DOHH2 (cell line): ENCODE results near the gene RNF146.
"Not testable (repeated sequence)": the region's sequence is repeated elsewhere in the genome, so short reads cannot be mapped to it uniquely, and the experiment has no call there.

Experiments
- H3F3A ChIP-seq: fragments of 200-600 bp; sonication (generic), shearing (Covaris generic); 2 replicates; pipeline ENCODE4 v1.6.0; 2016; ENCODE audit warnings: antibody characterized with exemption, mild to moderate bottlenecking; ENCODE audit not compliant: control insufficient read depth, insufficient read depth
- H3K27ac ChIP-seq: fragments of 200-600 bp; sonication (generic); 2 replicates; pipeline ENCODE4 v1.5.1; 2014; ENCODE audit warnings: low read depth, mild to moderate bottlenecking, low read length, moderate library complexity
- H3K27me3 ChIP-seq: fragments of 200-600 bp; sonication (generic); 2 replicates; pipeline ENCODE4 v1.6.1; 2014; ENCODE audit warnings: mild to moderate bottlenecking, low read length, mixed read lengths; ENCODE audit not compliant: control insufficient read depth
- H3K36me3 ChIP-seq: fragments of 200-600 bp; sonication (generic); 2 replicates; pipeline ENCODE4 v1.6.1; 2014; ENCODE audit warnings: mild to moderate bottlenecking, low read length, moderate library complexity, mixed read lengths; ENCODE audit not compliant: control insufficient read depth
- H3K4me1 ChIP-seq: fragments of 200-600 bp; sonication (generic); 2 replicates; pipeline ENCODE4 v1.6.1; 2014; ENCODE audit warnings: mild to moderate bottlenecking, low read length, mixed read lengths; ENCODE audit not compliant: control insufficient read depth
- H3K4me2 ChIP-seq: fragments of 200-600 bp; sonication (generic); 2 replicates; pipeline ENCODE4 v1.6.0; 2014; ENCODE audit warnings: mild to moderate bottlenecking, low read length, moderate library complexity
- H3K4me3 ChIP-seq: fragments of 200-600 bp; sonication (generic); 2 replicates; pipeline ENCODE4 v1.5.1; 2014; ENCODE audit warnings: mild to moderate bottlenecking, low read length, mixed read lengths
- H3K79me2 ChIP-seq: fragments of 200-600 bp; sonication (generic); 2 replicates; pipeline ENCODE4 v1.6.1; 2014; ENCODE audit warnings: mild to moderate bottlenecking, low read length, mixed read lengths; ENCODE audit not compliant: control insufficient read depth
- H3K9me2 ChIP-seq: fragments of 200-600 bp; sonication (generic); replicated peaks from 2 replicates; pipeline ENCODE4 v1.6.1; 2014; ENCODE audit warnings: mild to moderate bottlenecking, low read length, mixed read lengths; ENCODE audit not compliant: control insufficient read depth
- H3K9me3 ChIP-seq: fragments of 200-600 bp; sonication (generic); 2 replicates; pipeline ENCODE4 v1.6.1; 2014; ENCODE audit warnings: antibody characterized with exemption, low read length, mixed read lengths; ENCODE audit not compliant: control insufficient read depth, insufficient read depth
- H4K20me1 ChIP-seq: fragments of 200-600 bp; sonication (generic); 2 replicates; pipeline ENCODE4 v1.6.0; 2014; ENCODE audit warnings: low read depth, mild to moderate bottlenecking, antibody characterized with exemption, low read length, moderate library complexity; ENCODE audit not compliant: control insufficient read depth, insufficient read depth
- EZH2phosphoT487 ChIP-seq: fragments of 200-600 bp; sonication (generic); IDR thresholded peaks from 2 replicates; pipeline ENCODE4 v1.6.1; 2017; ENCODE audit warnings: borderline replicate concordance, mild to moderate bottlenecking, antibody characterized with exemption, low read length, moderate library complexity, mixed read lengths
- TF ChIP-seq, protein P1 (sequence below): fragments of 200-600 bp; sonication (generic); IDR thresholded peaks from one replicate; pipeline ENCODE4 v1.5.1; 2014; ENCODE audit warnings: antibody characterized with exemption, mild to moderate bottlenecking, low read depth, low read length; ENCODE audit not compliant: poor library complexity, severe bottlenecking

RNF146 gene

DNA sequence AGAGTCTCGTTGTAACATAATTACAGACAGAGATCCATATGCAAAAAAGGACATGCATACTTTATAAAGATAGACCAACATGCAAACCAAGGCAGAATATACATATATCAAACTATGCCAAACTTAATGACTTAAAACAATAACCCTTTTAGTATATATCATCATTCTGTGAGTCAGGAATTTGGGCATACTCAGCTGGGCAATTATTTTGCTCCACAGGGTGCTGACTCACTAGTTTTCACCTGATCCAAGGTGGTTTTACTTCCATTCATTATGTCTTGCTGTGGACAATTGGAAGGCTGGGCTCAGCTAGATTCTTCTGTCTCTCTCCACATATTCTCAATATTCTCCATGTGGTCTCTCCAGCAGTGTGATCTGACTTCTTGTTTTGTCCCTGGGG lies 41.2 kb upstream of the RNF146 start:
- no peaks in the 10 kb centered on the region for H4K20me1 ChIP-seq
- no peaks in the 10 kb centered on the region for H3F3A ChIP-seq
- no peaks in the 10 kb centered on the region for H3K9me2 ChIP-seq
- no peaks in the 10 kb centered on the region for H3K9me3 ChIP-seq
- H3K27ac ChIP-seq = no peak overlapping the region
- no peak overlapping the region for H3K4me2 ChIP-seq
- TF ChIP-seq, protein P1, sequence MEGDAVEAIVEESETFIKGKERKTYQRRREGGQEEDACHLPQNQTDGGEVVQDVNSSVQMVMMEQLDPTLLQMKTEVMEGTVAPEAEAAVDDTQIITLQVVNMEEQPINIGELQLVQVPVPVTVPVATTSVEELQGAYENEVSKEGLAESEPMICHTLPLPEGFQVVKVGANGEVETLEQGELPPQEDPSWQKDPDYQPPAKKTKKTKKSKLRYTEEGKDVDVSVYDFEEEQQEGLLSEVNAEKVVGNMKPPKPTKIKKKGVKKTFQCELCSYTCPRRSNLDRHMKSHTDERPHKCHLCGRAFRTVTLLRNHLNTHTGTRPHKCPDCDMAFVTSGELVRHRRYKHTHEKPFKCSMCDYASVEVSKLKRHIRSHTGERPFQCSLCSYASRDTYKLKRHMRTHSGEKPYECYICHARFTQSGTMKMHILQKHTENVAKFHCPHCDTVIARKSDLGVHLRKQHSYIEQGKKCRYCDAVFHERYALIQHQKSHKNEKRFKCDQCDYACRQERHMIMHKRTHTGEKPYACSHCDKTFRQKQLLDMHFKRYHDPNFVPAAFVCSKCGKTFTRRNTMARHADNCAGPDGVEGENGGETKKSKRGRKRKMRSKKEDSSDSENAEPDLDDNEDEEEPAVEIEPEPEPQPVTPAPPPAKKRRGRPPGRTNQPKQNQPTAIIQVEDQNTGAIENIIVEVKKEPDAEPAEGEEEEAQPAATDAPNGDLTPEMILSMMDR = no peak
- no peak for TF ChIP-seq EZH2phosphoT487
- no peaks in the 10 kb centered on the region for H3K27me3 ChIP-seq
- H3K36me3 ChIP-seq = no peaks in the 10 kb centered on the region
- H3K4me1 ChIP-seq = no peaks in the 10 kb centered on the region
- H3K4me3 ChIP-seq = no peak overlapping the region
- H3K79me2 ChIP-seq = no peaks in the 10 kb centered on the region

DNA sequence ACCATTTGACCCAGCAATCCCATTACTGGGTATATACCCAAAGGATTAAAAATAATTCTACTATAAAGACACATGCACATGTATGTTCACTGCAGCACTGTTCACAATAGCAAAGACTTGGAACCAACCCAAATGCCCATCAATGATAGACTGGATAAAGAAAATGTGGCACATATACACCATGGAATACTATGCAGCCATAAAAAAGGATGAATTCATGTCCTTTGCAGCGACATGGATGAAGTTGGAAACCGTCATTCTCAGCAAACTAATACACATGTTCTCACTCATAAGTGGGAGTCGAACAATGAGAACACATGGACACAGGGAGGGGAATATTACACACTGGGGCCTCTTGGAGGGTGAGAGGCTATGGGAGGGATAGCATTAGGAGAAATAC lies 32.8 kb upstream of the RNF146 start:
- not testable (repeated sequence) for H3K4me1 ChIP-seq, H4K20me1 ChIP-seq, H3K9me2 ChIP-seq, H3K4me2 ChIP-seq, H3F3A ChIP-seq, H3K27me3 ChIP-seq, H3K27ac ChIP-seq, H3K36me3 ChIP-seq, H3K79me2 ChIP-seq, H3K4me3 ChIP-seq, H3K9me3 ChIP-seq

DNA sequence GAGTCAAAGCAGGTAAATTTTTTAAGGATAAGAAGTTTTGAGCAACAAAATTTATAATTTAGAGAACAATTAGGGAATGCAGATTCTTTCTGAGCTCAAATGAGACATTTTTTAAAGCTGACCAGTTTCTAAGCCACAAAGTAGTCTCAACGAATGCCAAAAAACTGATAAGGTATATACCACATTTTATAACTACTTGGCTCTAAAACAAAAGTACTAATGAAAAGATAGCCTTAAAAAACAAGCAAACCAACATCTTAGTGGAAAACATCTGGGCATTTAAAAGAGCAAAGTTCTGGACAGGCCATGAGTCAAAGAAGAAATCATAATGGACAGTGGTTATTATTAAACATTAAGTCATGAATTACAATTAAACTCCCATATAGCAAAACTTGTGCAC lies 23.2 kb upstream of the RNF146 start:
- Histone ChIP-seq H3K4me3 (no peak overlapping the region), H3K4me2 (no peak overlapping the region), H3K9me3 (no peaks in the 10 kb centered on the region), H4K20me1 (no peaks in the 10 kb centered on the region), H3K27me3 (0 out of 2 replicates have a peak, but pooled peaks cover 2% of the 10 kb centered on the region), H3F3A (no peaks in the 10 kb centered on the region), H3K9me2 (no peaks in the 10 kb centered on the region), H3K27ac (no peak overlapping the region), H3K36me3 (no peaks in the 10 kb centered on the region), H3K4me1 (no peaks in the 10 kb centered on the region), H3K79me2 (no peaks in the 10 kb centered on the region)
- TF ChIP-seq EZH2phosphoT487 = no peak
- TF ChIP-seq, protein P1 = no peak

DNA sequence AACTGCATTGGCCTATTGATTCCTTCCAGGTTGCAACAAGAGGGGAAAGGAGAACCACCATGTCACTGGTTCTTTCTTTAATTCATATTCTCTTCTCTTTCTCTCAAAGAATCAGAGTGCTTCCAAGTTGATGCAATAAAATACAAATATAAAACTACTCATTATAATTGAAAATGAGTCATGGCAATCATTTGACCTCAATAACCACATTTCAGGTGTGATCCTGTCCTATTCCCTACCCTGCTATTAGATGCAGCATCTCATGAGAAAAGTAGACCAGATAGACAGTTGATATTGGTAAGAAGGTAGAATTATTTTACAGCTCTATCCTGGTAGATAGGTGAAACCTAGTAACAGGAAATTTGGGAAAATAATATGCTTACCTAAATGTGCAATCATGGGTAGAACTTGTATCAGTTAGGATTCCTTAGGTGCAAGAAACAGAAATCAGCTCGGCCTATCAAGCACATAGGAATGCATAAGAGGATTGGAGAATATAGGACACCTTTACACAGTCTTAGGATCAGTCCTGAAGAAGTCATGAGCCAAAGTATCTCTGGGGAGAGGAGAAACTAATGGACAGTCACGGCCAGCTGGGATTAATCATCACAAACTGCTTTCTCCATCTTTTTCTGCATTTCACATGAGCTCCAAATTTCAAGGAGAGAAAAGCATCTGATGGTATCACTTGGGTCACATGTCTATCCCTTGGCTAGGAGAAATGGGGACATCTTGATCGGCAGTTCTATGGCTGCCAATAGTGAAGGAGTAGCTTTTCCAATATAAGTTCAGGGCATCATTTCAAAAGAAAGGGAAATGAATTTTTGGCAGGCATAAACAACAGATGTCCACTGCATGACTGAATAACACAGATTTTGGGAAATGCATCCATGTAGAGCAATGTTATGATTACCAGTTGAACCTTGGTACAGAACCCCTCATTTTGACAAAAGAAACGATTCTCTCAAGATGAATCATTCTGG lies 19.3 kb upstream of the RNF146 start:
- no peaks in the 10 kb centered on the region for H3K4me1 ChIP-seq
- H3K27ac ChIP-seq = no peak overlapping the region
- H4K20me1 ChIP-seq = no peaks in the 10 kb centered on the region
- no peaks in the 10 kb centered on the region for H3K36me3 ChIP-seq
- H3K4me2 ChIP-seq = no peak overlapping the region
- H3K9me2 ChIP-seq = no peaks in the 10 kb centered on the region
- H3K9me3 ChIP-seq = no peaks in the 10 kb centered on the region
- 0 out of 2 replicates have a peak, but pooled peaks cover 2% of the 10 kb centered on the region for H3K27me3 ChIP-seq
- no peaks in the 10 kb centered on the region for H3K79me2 ChIP-seq
- no peak for TF ChIP-seq EZH2phosphoT487
- TF ChIP-seq, protein P1 = no peak
- no peak overlapping the region for H3K4me3 ChIP-seq
- no peaks in the 10 kb centered on the region for H3F3A ChIP-seq
